ENCODE results near the gene AMOTL2. TPM values are rescaled to one million over a fixed set of nuclear protein-coding genes. Genes with fewer than 3 reads are reported as not detected.

Gene AMOTL2
- total RNA-seq, 1 experiment from 2014 or later: 30.9 TPM

DNA sequence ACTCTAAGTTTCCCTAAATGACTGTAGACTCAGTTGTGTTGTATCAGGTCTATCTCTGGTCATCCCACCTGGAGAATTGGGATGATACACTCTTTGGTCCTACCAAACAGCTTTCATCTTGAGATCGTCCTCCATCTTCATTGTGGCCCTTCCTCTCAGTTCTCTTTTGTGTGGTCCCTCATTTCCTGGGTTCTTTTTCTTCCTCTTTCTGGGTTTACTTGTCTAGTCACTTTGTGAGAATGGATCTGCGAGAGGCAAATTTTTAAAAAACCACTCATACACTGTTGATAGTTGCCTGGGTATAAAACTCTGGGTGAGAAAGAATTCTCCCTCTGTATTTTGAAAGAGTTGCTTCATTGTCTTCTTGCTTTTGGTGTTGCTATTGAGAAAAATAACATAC, 6.0 kb upstream of the AMOTL2 start:
- no peak overlapping the region for H3K27ac ChIP-seq (ENCODE audit: insufficient read length, low read depth, low read length)
- no peak overlapping the region for H2BK5ac ChIP-seq (ENCODE audit: insufficient read length, low read length)
- H3K4me1 ChIP-seq (ENCODE audit: insufficient read depth, low read length): peaks cover 3% of the 10 kb centered on the region; the same call in 1 of the 2 replicates
- H3K27ac Mint-ChIP-seq: no peak overlapping the region
- H3K18ac ChIP-seq (ENCODE audit: insufficient read length, low read depth, low read length): no peak overlapping the region
- WGBS (ENCODE audit: extremely low coverage, insufficient read length, low lambda C conversion rate): no CpG with 5 or more reads among the region's 2 CpGs
- H3K9ac ChIP-seq (ENCODE audit: extremely low read depth, insufficient read length, low read length): no peak overlapping the region
- peaks cover 66% of the 10 kb centered on the region for H3K27me3 Mint-ChIP-seq (ENCODE audit: low read depth)
- H3K4ac ChIP-seq (ENCODE audit: low read depth, low read length): no peak overlapping the region
- H3K14ac ChIP-seq (ENCODE audit: insufficient read depth, low read length): no peak overlapping the region
- H2BK20ac ChIP-seq (ENCODE audit: low read depth, low read length, poor library complexity, severe bottlenecking): no peak overlapping the region
- no peak overlapping the region for H3T11ph ChIP-seq (ENCODE audit: low read length)
- H3K4me2 ChIP-seq (ENCODE audit: insufficient read depth, insufficient read length, low read length): no peak overlapping the region
- H3K56ac ChIP-seq (ENCODE audit: insufficient read length, low read depth, low read length): no peak overlapping the region
- no peak overlapping the region for H3K23ac ChIP-seq (ENCODE audit: insufficient read length, low read depth, low read length)
- no peak overlapping the region for H2BK15ac ChIP-seq (ENCODE audit: low read depth, low read length)
- no peaks in the 10 kb centered on the region for H3K9me3 ChIP-seq (ENCODE audit: control insufficient read depth, low read depth, low read length)
- H4K5ac ChIP-seq (ENCODE audit: insufficient read length, low read depth, low read length): no peak overlapping the region
- H3K36me3 Mint-ChIP-seq (ENCODE audit: insufficient read depth in 1 of 3, low read depth in 3 of 3): peaks cover 0 to 2% (median 0%) of the 10 kb centered on the region in 3 experiments; a peak in 3 of 7 replicates
- H2BK120ac ChIP-seq (ENCODE audit: low read depth, low read length, poor library complexity, severe bottlenecking): no peak overlapping the region
- H3K79me2 ChIP-seq (ENCODE audit: insufficient read depth, low read length): no peaks in the 10 kb centered on the region
- peaks cover 38 to 44% of the 10 kb centered on the region in 2 experiments for H3K4me1 Mint-ChIP-seq
- peaks cover 10% of the 10 kb centered on the region; the same call in 1 of the 2 replicates for H3K27me3 ChIP-seq (ENCODE audit: insufficient read depth, low read length)
- H2AK5ac ChIP-seq (ENCODE audit: insufficient read length, low read length): no peak overlapping the region
- DNase-seq: no peak
- TF ChIP-seq, protein P1, sequence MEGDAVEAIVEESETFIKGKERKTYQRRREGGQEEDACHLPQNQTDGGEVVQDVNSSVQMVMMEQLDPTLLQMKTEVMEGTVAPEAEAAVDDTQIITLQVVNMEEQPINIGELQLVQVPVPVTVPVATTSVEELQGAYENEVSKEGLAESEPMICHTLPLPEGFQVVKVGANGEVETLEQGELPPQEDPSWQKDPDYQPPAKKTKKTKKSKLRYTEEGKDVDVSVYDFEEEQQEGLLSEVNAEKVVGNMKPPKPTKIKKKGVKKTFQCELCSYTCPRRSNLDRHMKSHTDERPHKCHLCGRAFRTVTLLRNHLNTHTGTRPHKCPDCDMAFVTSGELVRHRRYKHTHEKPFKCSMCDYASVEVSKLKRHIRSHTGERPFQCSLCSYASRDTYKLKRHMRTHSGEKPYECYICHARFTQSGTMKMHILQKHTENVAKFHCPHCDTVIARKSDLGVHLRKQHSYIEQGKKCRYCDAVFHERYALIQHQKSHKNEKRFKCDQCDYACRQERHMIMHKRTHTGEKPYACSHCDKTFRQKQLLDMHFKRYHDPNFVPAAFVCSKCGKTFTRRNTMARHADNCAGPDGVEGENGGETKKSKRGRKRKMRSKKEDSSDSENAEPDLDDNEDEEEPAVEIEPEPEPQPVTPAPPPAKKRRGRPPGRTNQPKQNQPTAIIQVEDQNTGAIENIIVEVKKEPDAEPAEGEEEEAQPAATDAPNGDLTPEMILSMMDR (conservative IDR thresholded peaks at IDR 0.05): no peak
- H3K23me2 ChIP-seq (ENCODE audit: insufficient read length, low read depth, low read length, poor library complexity, severe bottlenecking): peaks cover 2% of the 10 kb centered on the region
- H3K79me1 ChIP-seq (ENCODE audit: insufficient read depth, low read depth, low read length, poor library complexity, severe bottlenecking): no peaks in the 10 kb centered on the region
- H4K20me1 ChIP-seq (ENCODE audit: control insufficient read depth, insufficient read depth, insufficient read length): no peaks in the 10 kb centered on the region
- H2BK12ac ChIP-seq (ENCODE audit: insufficient read length, low read depth, low read length): no peak overlapping the region
- H4K91ac ChIP-seq (ENCODE audit: insufficient read length, low read depth, low read length): no peak overlapping the region
- H3K9me3 Mint-ChIP-seq: no peaks in the 10 kb centered on the region; a peak in 2 of 5 replicates
- H2AFZ ChIP-seq (ENCODE audit: low read length): no peak overlapping the region
- no peak overlapping the region for H4K8ac ChIP-seq (replicated peaks; ENCODE audit: insufficient read length, low read depth, low read length)
- no peak overlapping the region for H3K4me3 Mint-ChIP-seq

Measured in H9 (cell line).